ENCODE data around the gene NAALADL2.

DNA sequence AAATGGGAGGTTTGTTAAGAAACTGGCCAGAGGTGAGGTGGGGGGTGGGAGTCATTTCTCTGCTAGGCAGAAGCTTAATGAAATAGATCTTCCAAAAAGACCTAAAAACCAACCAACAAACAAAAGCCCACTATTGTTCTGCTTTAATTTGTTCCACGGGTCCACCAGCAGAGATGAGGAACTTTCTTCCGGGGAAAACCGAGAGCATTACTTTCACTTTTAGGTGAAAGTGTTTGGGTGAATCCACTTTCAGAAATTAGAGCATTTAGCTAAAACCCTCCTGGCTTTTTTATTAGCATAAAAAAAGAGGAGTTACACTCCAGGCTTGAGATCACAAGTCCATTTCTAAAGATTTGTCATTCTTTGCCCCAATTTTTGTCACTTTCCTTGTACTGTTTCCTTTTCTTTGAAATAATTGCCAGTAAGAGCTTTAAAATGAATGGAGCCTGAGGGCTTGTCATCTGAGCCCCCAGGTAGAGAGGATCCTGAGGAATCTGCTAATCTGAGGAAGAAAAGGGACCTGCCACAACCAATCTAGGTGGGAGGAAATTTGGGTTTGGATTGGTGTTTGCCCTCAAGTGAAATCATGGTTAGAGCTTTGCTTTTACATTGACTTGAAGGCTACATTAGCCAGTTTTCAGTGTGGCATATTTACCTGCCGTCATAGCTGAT, 667.6 kb downstream of the NAALADL2 start:
- TF ChIP-seq, protein P1, sequence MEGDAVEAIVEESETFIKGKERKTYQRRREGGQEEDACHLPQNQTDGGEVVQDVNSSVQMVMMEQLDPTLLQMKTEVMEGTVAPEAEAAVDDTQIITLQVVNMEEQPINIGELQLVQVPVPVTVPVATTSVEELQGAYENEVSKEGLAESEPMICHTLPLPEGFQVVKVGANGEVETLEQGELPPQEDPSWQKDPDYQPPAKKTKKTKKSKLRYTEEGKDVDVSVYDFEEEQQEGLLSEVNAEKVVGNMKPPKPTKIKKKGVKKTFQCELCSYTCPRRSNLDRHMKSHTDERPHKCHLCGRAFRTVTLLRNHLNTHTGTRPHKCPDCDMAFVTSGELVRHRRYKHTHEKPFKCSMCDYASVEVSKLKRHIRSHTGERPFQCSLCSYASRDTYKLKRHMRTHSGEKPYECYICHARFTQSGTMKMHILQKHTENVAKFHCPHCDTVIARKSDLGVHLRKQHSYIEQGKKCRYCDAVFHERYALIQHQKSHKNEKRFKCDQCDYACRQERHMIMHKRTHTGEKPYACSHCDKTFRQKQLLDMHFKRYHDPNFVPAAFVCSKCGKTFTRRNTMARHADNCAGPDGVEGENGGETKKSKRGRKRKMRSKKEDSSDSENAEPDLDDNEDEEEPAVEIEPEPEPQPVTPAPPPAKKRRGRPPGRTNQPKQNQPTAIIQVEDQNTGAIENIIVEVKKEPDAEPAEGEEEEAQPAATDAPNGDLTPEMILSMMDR (IDR thresholded peaks at IDR 0.05; ENCODE audit: poor library complexity, severe bottlenecking) = no peak
- TF ChIP-seq TAF1 (IDR thresholded peaks at IDR 0.05; ENCODE audit: low read depth) (no peak), EP300 (conservative IDR thresholded peaks at IDR 0.05; ENCODE audit: poor library complexity, severe bottlenecking) (no peak), EZH2 (IDR thresholded peaks at IDR 0.05; ENCODE audit: borderline replicate concordance, insufficient read depth, low read length, poor library complexity, severe bottlenecking) (no peak), POLR2AphosphoS5 (IDR thresholded peaks at IDR 0.05) (no peak), SMC3 (conservative IDR thresholded peaks at IDR 0.05; ENCODE audit: poor library complexity) (no peak), RAD21 (conservative IDR thresholded peaks at IDR 0.05) (no peak), MXI1 (conservative IDR thresholded peaks at IDR 0.05; ENCODE audit: poor library complexity, severe bottlenecking) (no peak)
- TF ChIP-seq, protein P2, sequence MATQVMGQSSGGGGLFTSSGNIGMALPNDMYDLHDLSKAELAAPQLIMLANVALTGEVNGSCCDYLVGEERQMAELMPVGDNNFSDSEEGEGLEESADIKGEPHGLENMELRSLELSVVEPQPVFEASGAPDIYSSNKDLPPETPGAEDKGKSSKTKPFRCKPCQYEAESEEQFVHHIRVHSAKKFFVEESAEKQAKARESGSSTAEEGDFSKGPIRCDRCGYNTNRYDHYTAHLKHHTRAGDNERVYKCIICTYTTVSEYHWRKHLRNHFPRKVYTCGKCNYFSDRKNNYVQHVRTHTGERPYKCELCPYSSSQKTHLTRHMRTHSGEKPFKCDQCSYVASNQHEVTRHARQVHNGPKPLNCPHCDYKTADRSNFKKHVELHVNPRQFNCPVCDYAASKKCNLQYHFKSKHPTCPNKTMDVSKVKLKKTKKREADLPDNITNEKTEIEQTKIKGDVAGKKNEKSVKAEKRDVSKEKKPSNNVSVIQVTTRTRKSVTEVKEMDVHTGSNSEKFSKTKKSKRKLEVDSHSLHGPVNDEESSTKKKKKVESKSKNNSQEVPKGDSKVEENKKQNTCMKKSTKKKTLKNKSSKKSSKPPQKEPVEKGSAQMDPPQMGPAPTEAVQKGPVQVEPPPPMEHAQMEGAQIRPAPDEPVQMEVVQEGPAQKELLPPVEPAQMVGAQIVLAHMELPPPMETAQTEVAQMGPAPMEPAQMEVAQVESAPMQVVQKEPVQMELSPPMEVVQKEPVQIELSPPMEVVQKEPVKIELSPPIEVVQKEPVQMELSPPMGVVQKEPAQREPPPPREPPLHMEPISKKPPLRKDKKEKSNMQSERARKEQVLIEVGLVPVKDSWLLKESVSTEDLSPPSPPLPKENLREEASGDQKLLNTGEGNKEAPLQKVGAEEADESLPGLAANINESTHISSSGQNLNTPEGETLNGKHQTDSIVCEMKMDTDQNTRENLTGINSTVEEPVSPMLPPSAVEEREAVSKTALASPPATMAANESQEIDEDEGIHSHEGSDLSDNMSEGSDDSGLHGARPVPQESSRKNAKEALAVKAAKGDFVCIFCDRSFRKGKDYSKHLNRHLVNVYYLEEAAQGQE (IDR thresholded peaks at IDR 0.05; ENCODE audit: borderline replicate concordance) = no peak
